ENCODE results near the gene TOR4A. TPM values are rescaled to one million over a fixed set of nuclear protein-coding genes. Genes with fewer than 3 reads are reported as not detected.

TOR4A gene
- total and polyA plus RNA-seq, 9 of the 15 experiments (the other 6 are each of a cell fraction or from before 2014, with no cell fraction given), result 3.9 to 49.2 (median 8.8) TPM

GRCh38 chr9:137240841-137241489, 36.6 kb upstream of the TOR4A start, which contains the start of gene TUBB4B (continued):
- no peak for TF ChIP-seq ZNF77 (CRISPR knock-in tag; IDR thresholded peaks at IDR 0.05)
- TF ChIP-seq ZNF217 (CRISPR knock-in tag; IDR thresholded peaks at IDR 0.05), result no peak
- peak; percentile 94 for TF ChIP-seq EGR1 (conservative IDR thresholded peaks at IDR 0.05)
- no peak for TF ChIP-seq NFE2L1 (tag; IDR thresholded peaks at IDR 0.05; ENCODE audit: borderline replicate concordance, low read depth)
- no peak for TF ChIP-seq ZNF318 (IDR thresholded peaks at IDR 0.05; ENCODE audit: borderline replicate concordance in 1 of 2, low read depth in 1 of 2)
- TF ChIP-seq TBL1XR1 (IDR thresholded peaks at IDR 0.05; ENCODE audit: low read length in 2 of 2), result peak; percentile 22 to 75; a peak in 3 of 4 replicates
- TF ChIP-seq SMC3 (conservative IDR thresholded peaks at IDR 0.05; ENCODE audit: insufficient read depth, low read depth, low read length), result peak; percentile 22; the same call in 1 of the 2 replicates
- TF ChIP-seq RBM39 (optimal IDR thresholded peaks at IDR 0.05; ENCODE audit: low read depth, low read length), result peak; percentile 95
- TF ChIP-seq, protein P1, sequence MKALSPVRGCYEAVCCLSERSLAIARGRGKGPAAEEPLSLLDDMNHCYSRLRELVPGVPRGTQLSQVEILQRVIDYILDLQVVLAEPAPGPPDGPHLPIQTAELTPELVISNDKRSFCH (CRISPR knock-in tag; IDR thresholded peaks at IDR 0.05), result no peak
- TF ChIP-seq, protein P1 (tag; IDR thresholded peaks at IDR 0.05), result peak; percentile 66
- peak; percentile 65 for TF ChIP-seq HCFC1 (IDR thresholded peaks at IDR 0.05; ENCODE audit: low read depth, low read length)
- TF ChIP-seq STAG1 (CRISPR knock-in tag; IDR thresholded peaks at IDR 0.05; ENCODE audit: borderline replicate concordance), result 0 out of 2 replicates have a peak, but pooled peaks have one; percentile 19
- peak; percentile 92 for TF ChIP-seq SMAD1 (IDR thresholded peaks at IDR 0.05; ENCODE audit: low read depth, low read length, partially characterized antibody)
- TF ChIP-seq HMG20A (CRISPR knock-in tag; conservative IDR thresholded peaks at IDR 0.05), result no peak
- peak; percentile 100 for TF ChIP-seq FOXM1 (IDR thresholded peaks at IDR 0.05; ENCODE audit: low read depth)
- peak; percentile 100 for TF ChIP-seq FOXM1 (CRISPR knock-in tag; IDR thresholded peaks at IDR 0.05; ENCODE audit: low read depth)
- TF ChIP-seq ZFX (CRISPR knock-in tag; IDR thresholded peaks at IDR 0.05), result peak; percentile 30; the same call in 1 of the 2 replicates
- TF ChIP-seq, protein P2, sequence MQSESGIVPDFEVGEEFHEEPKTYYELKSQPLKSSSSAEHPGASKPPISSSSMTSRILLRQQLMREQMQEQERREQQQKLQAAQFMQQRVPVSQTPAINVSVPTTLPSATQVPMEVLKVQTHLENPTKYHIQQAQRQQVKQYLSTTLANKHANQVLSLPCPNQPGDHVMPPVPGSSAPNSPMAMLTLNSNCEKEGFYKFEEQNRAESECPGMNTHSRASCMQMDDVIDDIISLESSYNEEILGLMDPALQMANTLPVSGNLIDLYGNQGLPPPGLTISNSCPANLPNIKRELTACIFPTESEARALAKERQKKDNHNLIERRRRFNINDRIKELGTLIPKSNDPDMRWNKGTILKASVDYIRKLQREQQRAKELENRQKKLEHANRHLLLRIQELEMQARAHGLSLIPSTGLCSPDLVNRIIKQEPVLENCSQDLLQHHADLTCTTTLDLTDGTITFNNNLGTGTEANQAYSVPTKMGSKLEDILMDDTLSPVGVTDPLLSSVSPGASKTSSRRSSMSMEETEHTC (IDR thresholded peaks at IDR 0.05), result 0 out of 2 replicates have a peak, but pooled peaks have one; percentile 12
- peak; percentile 99 for TF ChIP-seq KDM5B (IDR thresholded peaks at IDR 0.05; ENCODE audit: insufficient replicate concordance, low read depth, low read length)
